Measurements from ENCODE around the gene HBG2.

HBG2 gene

GRCh38 chr11:5231111-5231510 is 23.5 kb downstream of the HBG2 start:
- no peak for DNase-seq (ENCODE audit: low read depth, low spot score)

GRCh38 chr11:5230266-5230665 is 24.3 kb downstream of the HBG2 start:
- no peak for DNase-seq (ENCODE audit: low read depth, low spot score)

- no peak for DNase-seq (ENCODE audit: low read depth, low spot score)
These were observed 24.8 kb downstream of the HBG2 start for GRCh38 chr11:5229796-5230195.

- DNase-seq (ENCODE audit: low read depth, low spot score) = no peak
These were observed 25.2 kb downstream of the HBG2 start for GRCh38 chr11:5229356-5229755.

GRCh38 chr11:5228124-5228523 is 26.5 kb downstream of the HBG2 start:
- no peak for DNase-seq (ENCODE audit: low read depth, low spot score)

- DNase-seq (ENCODE audit: low read depth, low spot score) = no peak
These were observed 26.9 kb downstream of the HBG2 start for GRCh38 chr11:5227681-5228080.

GRCh38 chr11:5226732-5227310 is 27.8 kb downstream of the HBG2 start, which contains the start of gene HBB:
TSS of gene HBB (minus strand) at chr11:5227071. CDS start at chr11:5227021, 50 bp downstream.
- no peak for DNase-seq (ENCODE audit: low read depth, low spot score)

- DNase-seq (ENCODE audit: low read depth, low spot score) = no peak
These were observed 29.1 kb downstream of the HBG2 start for GRCh38 chr11:5225480-5225871.

- no peak for DNase-seq (ENCODE audit: low read depth, low spot score)
These were observed 29.8 kb downstream of the HBG2 start for GRCh38 chr11:5224538-5225479.

- no peak for DNase-seq (ENCODE audit: low read depth, low spot score)
These were observed 30.9 kb downstream of the HBG2 start for GRCh38 chr11:5223686-5224085.

- no peak for DNase-seq (ENCODE audit: low read depth, low spot score)
These were observed 31.4 kb downstream of the HBG2 start for GRCh38 chr11:5223146-5223545.

GRCh38 chr11:5210376-5210885 is 44.1 kb downstream of the HBG2 start:
- no peak for DNase-seq (ENCODE audit: low read depth, low spot score)

GRCh38 chr11:5204787-5205186 is 49.8 kb downstream of the HBG2 start:
- DNase-seq (ENCODE audit: low read depth, low spot score) = no peak

- DNase-seq (ENCODE audit: low read depth, low spot score) = no peak
These were observed 51.2 kb downstream of the HBG2 start for GRCh38 chr11:5203366-5203765.

Data from activated naive CD8-positive, alpha-beta T cell treated with anti-CD3 and anti-CD28 coated beads, Interleukin-2, amount 50 U/mL, for 16 hours (primary cell).